NB4 (cell line): ENCODE data around the gene RPTOR.

Experiments
- MYC ChIP-seq: IDR thresholded peaks from 2 replicates; pipeline ENCODE4 v1.6.1; 2011; ENCODE audit warnings: low read depth, low read length
- POLR2A ChIP-seq: IDR thresholded peaks from 2 replicates; pipeline ENCODE4 v1.6.1; 2011; ENCODE audit warnings: mild to moderate bottlenecking; ENCODE audit not compliant: insufficient read length; ENCODE audit errors: extremely low read depth
- TF ChIP-seq, protein P1 (sequence below): IDR thresholded peaks from one replicate; pipeline ENCODE4 v1.5.1; 2012; ENCODE audit warnings: low read depth, low read length

DNA sequence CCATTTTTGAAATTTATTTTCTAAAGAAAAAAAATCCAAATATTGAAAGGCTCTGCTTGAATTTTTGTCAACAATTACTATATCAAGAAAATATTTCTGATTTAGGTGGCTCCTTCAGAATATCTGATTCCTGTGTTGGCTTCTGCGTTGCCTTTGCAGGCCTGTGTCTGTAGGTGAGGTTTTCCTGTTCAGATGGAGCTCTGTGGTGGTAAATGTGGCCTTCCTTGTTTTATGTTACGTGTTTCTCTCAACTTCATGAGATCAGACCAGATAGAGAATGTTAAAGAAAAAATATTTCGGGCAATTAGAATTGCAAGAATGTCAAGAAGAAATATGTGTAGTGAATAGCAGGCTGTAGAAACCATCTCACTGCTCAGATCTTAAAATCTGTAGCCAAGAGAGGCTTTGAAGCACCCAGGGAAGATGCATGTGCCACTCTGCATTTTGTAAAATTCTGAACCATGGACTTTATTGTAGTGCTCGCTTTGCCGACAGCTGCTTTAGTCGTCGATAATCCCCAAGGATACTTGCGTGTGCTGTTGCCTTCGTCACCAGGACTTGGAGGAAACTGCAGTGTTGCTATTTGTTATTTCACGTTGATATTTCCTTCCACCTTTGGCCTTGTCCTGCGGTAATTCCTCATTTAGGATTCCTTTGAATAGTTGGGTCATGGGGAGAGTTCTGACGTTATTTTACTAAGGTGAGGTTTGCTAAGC, 69.9 kb downstream of the RPTOR start:
- no peak for TF ChIP-seq POLR2A
- TF ChIP-seq, protein P1, sequence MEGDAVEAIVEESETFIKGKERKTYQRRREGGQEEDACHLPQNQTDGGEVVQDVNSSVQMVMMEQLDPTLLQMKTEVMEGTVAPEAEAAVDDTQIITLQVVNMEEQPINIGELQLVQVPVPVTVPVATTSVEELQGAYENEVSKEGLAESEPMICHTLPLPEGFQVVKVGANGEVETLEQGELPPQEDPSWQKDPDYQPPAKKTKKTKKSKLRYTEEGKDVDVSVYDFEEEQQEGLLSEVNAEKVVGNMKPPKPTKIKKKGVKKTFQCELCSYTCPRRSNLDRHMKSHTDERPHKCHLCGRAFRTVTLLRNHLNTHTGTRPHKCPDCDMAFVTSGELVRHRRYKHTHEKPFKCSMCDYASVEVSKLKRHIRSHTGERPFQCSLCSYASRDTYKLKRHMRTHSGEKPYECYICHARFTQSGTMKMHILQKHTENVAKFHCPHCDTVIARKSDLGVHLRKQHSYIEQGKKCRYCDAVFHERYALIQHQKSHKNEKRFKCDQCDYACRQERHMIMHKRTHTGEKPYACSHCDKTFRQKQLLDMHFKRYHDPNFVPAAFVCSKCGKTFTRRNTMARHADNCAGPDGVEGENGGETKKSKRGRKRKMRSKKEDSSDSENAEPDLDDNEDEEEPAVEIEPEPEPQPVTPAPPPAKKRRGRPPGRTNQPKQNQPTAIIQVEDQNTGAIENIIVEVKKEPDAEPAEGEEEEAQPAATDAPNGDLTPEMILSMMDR, result no peak
- no peak for TF ChIP-seq MYC
